HepG2 (cell line): Measurements from ENCODE around the gene TRPM5. TPM values are rescaled to one million over a fixed set of nuclear protein-coding genes. Genes with fewer than 3 reads are reported as not detected.
A peak's percentile ranks its signal among the peaks of the same experiment; 100 is the strongest.

Source experiments
- ASH2L ChIP-seq: fragments of 300-600, 200-600 bp; sonication (generic); IDR thresholded peaks from 2 replicates; pipeline ENCODE4 v1.7.0; 2017; ENCODE audit warnings: low read depth, mild to moderate bottlenecking, moderate library complexity, mixed read lengths, low read length; ENCODE audit not compliant: insufficient read length
- JUND ChIP-seq: sonication (generic); formaldehyde crosslinking; IDR thresholded peaks from 2 replicates; pipeline ENCODE4 v1.8.0; 2022; ENCODE audit warnings: mild to moderate bottlenecking, missing genetic modification reagents
- MLLT10 ChIP-seq: sonication (generic); formaldehyde crosslinking; IDR thresholded peaks from 2 replicates; pipeline ENCODE4 v1.4.0; 2020; ENCODE audit warnings: missing genetic modification reagents
- NR3C1 ChIP-seq: sonication (generic); formaldehyde crosslinking; IDR thresholded peaks from 2 replicates; pipeline ENCODE4 v1.4.0; 2020; ENCODE audit warnings: missing genetic modification reagents
- PHF21A ChIP-seq: sonication (generic); formaldehyde crosslinking; IDR thresholded peaks from 2 replicates; pipeline ENCODE4 v1.5.0; 2020; ENCODE audit warnings: mild to moderate bottlenecking, missing genetic modification reagents
- RARG ChIP-seq: sonication (generic); formaldehyde crosslinking; IDR thresholded peaks from 2 replicates; pipeline ENCODE4 v1.4.0; 2020; ENCODE audit warnings: low read depth, mild to moderate bottlenecking, missing genetic modification reagents
- RCOR2 ChIP-seq: IDR thresholded peaks from 2 replicates; pipeline ENCODE4 v1.6.1; 2016; ENCODE audit warnings: missing biosample characterization, missing genetic modification reagents
- TOE1 ChIP-seq: sonication (generic); formaldehyde crosslinking; IDR thresholded peaks from 2 replicates; pipeline ENCODE4 v1.4.0; 2020; ENCODE audit warnings: mild to moderate bottlenecking, missing genetic modification reagents
- ZBTB1 ChIP-seq: sonication (generic); formaldehyde crosslinking; IDR thresholded peaks from 2 replicates; pipeline ENCODE4 v1.4.0; 2020; ENCODE audit warnings: missing genetic modification reagents, borderline replicate concordance
- ZBTB38 ChIP-seq: sonication (generic); formaldehyde crosslinking; IDR thresholded peaks from 2 replicates; pipeline ENCODE4 v1.5.1; 2020; ENCODE audit warnings: mild to moderate bottlenecking, missing genetic modification reagents
- ZFY ChIP-seq: sonication (generic); formaldehyde crosslinking; IDR thresholded peaks from 2 replicates; pipeline ENCODE4 v1.4.0; 2020; ENCODE audit warnings: missing genetic modification reagents
- ZNF264 ChIP-seq: sonication (generic); formaldehyde crosslinking; IDR thresholded peaks from 2 replicates; pipeline ENCODE4 v1.4.0; 2020; ENCODE audit warnings: missing genetic modification reagents
- ZNF331 ChIP-seq: sonication (generic); formaldehyde crosslinking; IDR thresholded peaks from 2 replicates; pipeline ENCODE4 v1.4.0; 2020; ENCODE audit warnings: missing genetic modification reagents
- ZNF367 ChIP-seq: sonication (generic); formaldehyde crosslinking; IDR thresholded peaks from 2 replicates; pipeline ENCODE4 v1.4.0; 2020; ENCODE audit warnings: missing genetic modification reagents, borderline replicate concordance
- ZNF749 ChIP-seq: sonication (generic); formaldehyde crosslinking; IDR thresholded peaks from 2 replicates; pipeline ENCODE4 v1.8.0; 2022; ENCODE audit warnings: mild to moderate bottlenecking, missing genetic modification reagents, moderate library complexity, borderline replicate concordance
- polyA plus RNA-seq, 8 experiments: library from polyadenylated mRNA; depleted of rRNA in 3 of 8; stranded (reverse) in 7 of 8; unstranded in 1 of 8; fragments of >200 nt; fragmentation: Illumina TruSeq in 4 of 8; extraction: Trizol in 4 of 8; gene quantifications; 2 replicates each; pipeline versions ENCODE4 v1.2.1 to v1.2.3, GENCODE V29; 2011 to 2016; ENCODE audit warnings: low read depth in 4 of 8, missing spikeins in 1 of 8, mixed read lengths in 1 of 8; ENCODE audit not compliant: insufficient read depth in 1 of 8
- total RNA-seq, 5 experiments: library from RNA; depleted of rRNA; stranded (reverse); fragments of >200 nt; fragmentation: Illumina TruSeq; extraction: Trizol; gene quantifications; 2 replicates each; pipeline ENCODE4 v1.2.3, GENCODE V29; 2016; ENCODE audit warnings: low read depth in 1 of 5
- TF ChIP-seq, protein P1 (sequence below): sonication (generic); formaldehyde crosslinking; IDR thresholded peaks from 2 replicates; pipeline ENCODE4 v1.4.0; 2020; ENCODE audit warnings: mild to moderate bottlenecking, missing genetic modification reagents
- TF ChIP-seq, protein P2 (sequence below): sonication (generic); formaldehyde crosslinking; IDR thresholded peaks from 2 replicates; pipeline ENCODE4 v1.4.0; 2020; ENCODE audit warnings: missing genetic modification reagents
- TF ChIP-seq, protein P3 (sequence below): IDR thresholded peaks from 2 replicates; pipeline ENCODE4 v1.6.1; 2016; ENCODE audit warnings: control low read depth
- TF ChIP-seq, protein P4 (sequence below): sonication (generic); formaldehyde crosslinking; conservative IDR thresholded peaks from 2 replicates; pipeline ENCODE4 v1.4.0; 2020; ENCODE audit warnings: mild to moderate bottlenecking, missing genetic modification reagents, moderate library complexity
- TF ChIP-seq, protein P5 (sequence below): sonication (generic); formaldehyde crosslinking; IDR thresholded peaks from 2 replicates; pipeline ENCODE4 v1.5.1; 2020; ENCODE audit warnings: missing genetic modification reagents, mild to moderate bottlenecking, borderline replicate concordance
- TF ChIP-seq, protein P6 (sequence below): IDR thresholded peaks from 2 replicates; pipeline ENCODE4 v1.6.1; 2016

The TRPM5 gene
- total and polyA plus RNA-seq, 2 of the 13 experiments (the other 11 are each of a cell fraction or from before 2014, with no cell fraction given), result 0.12 TPM; not detected in 1

GRCh38 chr11:2420502-2421225 lies 23.6 kb downstream of the TRPM5 start (continued):
- TF ChIP-seq ZNF367 (CRISPR knock-in tag), result peak; percentile 53; the same call in 1 of the 2 replicates
- TF ChIP-seq ZNF749 (CRISPR knock-in tag), result no peak
- TF ChIP-seq, protein P1, sequence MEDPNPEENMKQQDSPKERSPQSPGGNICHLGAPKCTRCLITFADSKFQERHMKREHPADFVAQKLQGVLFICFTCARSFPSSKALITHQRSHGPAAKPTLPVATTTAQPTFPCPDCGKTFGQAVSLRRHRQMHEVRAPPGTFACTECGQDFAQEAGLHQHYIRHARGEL (CRISPR knock-in tag), result no peak
- no peak for TF ChIP-seq ZBTB1 (CRISPR knock-in tag)
- TF ChIP-seq ZBTB38 (CRISPR knock-in tag), result peak; percentile 67
- TF ChIP-seq, protein P2, sequence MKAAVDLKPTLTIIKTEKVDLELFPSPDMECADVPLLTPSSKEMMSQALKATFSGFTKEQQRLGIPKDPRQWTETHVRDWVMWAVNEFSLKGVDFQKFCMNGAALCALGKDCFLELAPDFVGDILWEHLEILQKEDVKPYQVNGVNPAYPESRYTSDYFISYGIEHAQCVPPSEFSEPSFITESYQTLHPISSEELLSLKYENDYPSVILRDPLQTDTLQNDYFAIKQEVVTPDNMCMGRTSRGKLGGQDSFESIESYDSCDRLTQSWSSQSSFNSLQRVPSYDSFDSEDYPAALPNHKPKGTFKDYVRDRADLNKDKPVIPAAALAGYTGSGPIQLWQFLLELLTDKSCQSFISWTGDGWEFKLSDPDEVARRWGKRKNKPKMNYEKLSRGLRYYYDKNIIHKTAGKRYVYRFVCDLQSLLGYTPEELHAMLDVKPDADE (CRISPR knock-in tag), result no peak
- TF ChIP-seq ZNF331 (CRISPR knock-in tag), result no peak
- no peak for TF ChIP-seq ASH2L
- TF ChIP-seq NR3C1 (CRISPR knock-in tag), result no peak
- no peak for TF ChIP-seq RARG
- TF ChIP-seq, protein P3, sequence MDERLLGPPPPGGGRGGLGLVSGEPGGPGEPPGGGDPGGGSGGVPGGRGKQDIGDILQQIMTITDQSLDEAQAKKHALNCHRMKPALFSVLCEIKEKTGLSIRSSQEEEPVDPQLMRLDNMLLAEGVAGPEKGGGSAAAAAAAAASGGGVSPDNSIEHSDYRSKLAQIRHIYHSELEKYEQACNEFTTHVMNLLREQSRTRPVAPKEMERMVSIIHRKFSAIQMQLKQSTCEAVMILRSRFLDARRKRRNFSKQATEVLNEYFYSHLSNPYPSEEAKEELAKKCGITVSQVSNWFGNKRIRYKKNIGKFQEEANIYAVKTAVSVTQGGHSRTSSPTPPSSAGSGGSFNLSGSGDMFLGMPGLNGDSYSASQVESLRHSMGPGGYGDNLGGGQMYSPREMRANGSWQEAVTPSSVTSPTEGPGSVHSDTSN (CRISPR knock-in tag), result no peak
- peak; percentile 79 for TF ChIP-seq ZFY (CRISPR knock-in tag)
- TF ChIP-seq TOE1 (CRISPR knock-in tag), result no peak
- no peak for TF ChIP-seq PHF21A (CRISPR knock-in tag)
- TF ChIP-seq, protein P4, sequence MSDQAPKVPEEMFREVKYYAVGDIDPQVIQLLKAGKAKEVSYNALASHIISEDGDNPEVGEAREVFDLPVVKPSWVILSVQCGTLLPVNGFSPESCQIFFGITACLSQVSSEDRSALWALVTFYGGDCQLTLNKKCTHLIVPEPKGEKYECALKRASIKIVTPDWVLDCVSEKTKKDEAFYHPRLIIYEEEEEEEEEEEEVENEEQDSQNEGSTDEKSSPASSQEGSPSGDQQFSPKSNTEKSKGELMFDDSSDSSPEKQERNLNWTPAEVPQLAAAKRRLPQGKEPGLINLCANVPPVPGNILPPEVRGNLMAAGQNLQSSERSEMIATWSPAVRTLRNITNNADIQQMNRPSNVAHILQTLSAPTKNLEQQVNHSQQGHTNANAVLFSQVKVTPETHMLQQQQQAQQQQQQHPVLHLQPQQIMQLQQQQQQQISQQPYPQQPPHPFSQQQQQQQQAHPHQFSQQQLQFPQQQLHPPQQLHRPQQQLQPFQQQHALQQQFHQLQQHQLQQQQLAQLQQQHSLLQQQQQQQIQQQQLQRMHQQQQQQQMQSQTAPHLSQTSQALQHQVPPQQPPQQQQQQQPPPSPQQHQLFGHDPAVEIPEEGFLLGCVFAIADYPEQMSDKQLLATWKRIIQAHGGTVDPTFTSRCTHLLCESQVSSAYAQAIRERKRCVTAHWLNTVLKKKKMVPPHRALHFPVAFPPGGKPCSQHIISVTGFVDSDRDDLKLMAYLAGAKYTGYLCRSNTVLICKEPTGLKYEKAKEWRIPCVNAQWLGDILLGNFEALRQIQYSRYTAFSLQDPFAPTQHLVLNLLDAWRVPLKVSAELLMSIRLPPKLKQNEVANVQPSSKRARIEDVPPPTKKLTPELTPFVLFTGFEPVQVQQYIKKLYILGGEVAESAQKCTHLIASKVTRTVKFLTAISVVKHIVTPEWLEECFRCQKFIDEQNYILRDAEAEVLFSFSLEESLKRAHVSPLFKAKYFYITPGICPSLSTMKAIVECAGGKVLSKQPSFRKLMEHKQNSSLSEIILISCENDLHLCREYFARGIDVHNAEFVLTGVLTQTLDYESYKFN (CRISPR knock-in tag), result no peak
- TF ChIP-seq, protein P5, sequence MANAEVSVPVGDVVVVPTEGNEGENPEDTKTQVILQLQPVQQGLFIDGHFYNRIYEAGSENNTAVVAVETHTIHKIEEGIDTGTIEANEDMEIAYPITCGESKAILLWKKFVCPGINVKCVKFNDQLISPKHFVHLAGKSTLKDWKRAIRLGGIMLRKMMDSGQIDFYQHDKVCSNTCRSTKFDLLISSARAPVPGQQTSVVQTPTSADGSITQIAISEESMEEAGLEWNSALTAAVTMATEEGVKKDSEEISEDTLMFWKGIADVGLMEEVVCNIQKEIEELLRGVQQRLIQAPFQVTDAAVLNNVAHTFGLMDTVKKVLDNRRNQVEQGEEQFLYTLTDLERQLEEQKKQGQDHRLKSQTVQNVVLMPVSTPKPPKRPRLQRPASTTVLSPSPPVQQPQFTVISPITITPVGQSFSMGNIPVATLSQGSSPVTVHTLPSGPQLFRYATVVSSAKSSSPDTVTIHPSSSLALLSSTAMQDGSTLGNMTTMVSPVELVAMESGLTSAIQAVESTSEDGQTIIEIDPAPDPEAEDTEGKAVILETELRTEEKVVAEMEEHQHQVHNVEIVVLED (CRISPR knock-in tag), result no peak
- TF ChIP-seq MLLT10 (CRISPR knock-in tag), result no peak
- no peak for TF ChIP-seq RCOR2 (CRISPR knock-in tag)
- no peak for TF ChIP-seq JUND (CRISPR knock-in tag)
- TF ChIP-seq, protein P6, sequence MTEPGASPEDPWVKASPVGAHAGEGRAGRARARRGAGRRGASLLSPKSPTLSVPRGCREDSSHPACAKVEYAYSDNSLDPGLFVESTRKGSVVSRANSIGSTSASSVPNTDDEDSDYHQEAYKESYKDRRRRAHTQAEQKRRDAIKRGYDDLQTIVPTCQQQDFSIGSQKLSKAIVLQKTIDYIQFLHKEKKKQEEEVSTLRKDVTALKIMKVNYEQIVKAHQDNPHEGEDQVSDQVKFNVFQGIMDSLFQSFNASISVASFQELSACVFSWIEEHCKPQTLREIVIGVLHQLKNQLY (CRISPR knock-in tag), result no peak
- TF ChIP-seq ZNF264, result no peak
